Measurements from ENCODE around the gene NRG3.

NRG3 gene

DNA sequence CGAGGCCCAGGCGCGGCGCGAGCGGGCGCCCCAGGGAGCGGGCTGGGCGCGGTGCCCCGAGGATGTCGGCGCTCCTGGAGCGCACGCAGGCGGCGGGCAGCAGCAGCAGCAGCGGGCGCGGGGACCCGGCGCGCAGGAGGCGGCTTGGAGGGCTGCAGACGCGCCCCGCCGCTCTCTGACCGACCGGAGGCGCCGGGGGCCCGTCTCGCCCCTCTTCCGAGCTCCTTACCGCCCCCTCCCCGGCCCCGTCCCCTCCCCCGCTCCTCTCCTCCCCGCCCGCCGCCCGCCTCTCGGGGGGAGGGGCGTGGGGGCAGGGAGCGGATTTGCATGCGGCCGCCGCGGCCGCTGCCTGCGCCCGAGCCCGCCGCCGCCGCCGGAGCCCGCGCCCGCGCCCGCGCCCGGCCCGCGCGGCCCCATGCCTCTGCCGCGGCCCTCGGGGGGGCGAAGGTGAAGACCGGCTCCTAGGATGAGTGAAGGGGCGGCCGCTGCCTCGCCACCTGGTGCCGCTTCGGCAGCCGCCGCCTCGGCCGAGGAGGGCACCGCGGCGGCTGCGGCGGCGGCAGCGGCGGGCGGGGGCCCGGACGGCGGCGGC, at the start of gene NRG3:
Gene NRG3, plus strand, starts transcription at position 320 of the 592 bp plus-strand sequence.
- DNase-seq (ENCODE audit: low spot score) = no peak

DNA sequence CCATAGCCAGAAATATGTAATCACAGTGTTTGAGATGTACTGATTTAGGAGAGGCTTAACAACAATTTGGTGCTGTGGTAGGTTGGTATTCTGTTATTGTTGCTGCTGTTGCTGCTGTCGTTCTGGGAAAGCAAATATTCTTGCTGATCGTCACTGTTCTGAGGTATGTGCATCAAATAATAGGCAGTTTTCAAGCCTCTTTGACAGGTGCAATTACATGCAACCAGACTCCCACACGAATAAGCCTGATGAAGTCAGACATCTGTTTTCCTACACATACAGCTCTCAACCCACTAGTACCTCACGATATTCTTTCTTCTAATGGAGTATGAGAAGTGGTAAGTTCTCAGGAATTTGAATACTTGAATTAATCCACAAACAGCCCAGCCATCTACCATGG, 46.7 kb upstream of the NRG3 start:
- no peak for DNase-seq (ENCODE audit: low spot score)

- no peak for DNase-seq (ENCODE audit: low spot score)
Observed at GRCh38 chr10:81831060-81831459, 43.9 kb upstream of the NRG3 start.

DNA sequence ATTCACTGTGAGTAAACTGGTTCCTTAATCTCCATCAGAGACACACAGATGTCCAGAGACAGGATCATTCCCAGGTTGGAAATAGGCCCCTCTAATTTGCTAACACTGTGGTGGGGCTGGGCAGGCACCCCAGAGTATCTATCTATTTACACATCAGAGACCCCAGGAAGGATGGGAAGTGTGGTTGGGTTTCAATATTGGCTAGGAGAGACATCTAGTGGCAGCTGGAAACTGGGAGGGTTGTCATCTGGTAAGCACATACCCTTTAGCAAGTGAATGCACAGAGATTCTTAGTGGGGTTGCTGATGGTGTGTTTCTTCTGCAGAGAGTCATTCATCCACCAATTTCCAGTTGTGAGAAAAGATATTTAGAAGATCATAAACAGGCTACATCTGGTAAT, 36.0 kb upstream of the NRG3 start:
- DNase-seq (ENCODE audit: low spot score) = no peak

DNA sequence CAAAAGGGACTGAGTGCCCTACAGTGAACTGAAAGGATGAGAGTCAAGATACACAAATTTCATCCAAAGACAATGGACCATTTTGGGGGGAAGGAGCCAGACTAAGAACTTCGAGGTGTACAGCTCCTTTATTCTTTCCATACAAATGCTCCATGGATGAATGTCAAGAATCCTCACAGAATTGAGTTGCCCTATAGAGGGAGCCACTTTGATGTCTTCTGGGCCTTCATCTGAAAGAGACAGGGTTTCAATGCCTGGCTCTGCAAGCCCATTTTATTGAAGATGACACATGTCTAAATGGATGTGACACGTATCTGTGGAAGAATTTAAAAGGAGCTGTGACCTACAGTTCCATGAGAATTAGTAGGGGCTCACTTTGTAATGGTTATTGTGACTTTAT, 32.0 kb upstream of the NRG3 start:
- DNase-seq (ENCODE audit: low spot score) = no peak

DNA sequence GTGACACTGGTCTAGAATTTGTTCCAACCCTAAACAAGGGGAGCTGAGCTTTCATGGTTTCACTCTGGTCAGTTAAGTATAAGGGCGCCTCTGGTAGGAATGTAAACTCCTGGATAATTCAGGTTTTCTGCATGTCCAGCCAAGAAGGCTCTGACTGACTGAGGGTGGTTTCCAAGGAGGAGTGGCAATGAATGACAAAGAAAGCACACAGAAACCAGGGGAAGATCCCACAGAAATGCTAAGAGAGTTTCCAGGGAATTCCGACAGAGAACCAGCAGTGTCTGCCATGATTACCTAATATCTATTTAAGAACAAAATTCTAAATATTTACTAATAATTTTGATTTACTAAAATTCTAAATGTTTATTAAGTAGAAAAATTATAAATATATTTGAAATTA, 27.3 kb upstream of the NRG3 start:
- no peak for DNase-seq (ENCODE audit: low spot score)

GRCh38 chr10:81848514-81848913, 26.5 kb upstream of the NRG3 start:
- DNase-seq (ENCODE audit: low spot score) = no peak

DNA sequence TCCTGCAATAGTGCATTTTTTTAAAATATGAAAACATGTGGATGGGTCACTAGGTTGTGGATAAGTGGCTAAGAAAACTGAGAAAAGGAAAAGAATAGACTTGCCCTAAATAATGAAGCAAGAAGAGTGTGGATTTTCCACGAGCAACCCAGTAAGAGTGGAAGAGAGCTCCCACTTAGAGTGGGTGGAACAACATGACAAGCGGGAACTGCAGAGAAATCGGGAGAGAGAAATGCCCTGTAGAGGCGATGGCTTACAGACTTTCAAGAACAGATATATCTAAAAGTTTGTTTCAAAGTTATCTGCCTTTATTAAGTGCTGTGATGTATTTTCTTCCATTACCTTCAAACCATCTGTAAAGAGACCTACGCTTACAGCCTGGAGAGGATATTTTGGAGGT, 26.1 kb upstream of the NRG3 start:
- no peak for DNase-seq (ENCODE audit: low spot score)

DNA sequence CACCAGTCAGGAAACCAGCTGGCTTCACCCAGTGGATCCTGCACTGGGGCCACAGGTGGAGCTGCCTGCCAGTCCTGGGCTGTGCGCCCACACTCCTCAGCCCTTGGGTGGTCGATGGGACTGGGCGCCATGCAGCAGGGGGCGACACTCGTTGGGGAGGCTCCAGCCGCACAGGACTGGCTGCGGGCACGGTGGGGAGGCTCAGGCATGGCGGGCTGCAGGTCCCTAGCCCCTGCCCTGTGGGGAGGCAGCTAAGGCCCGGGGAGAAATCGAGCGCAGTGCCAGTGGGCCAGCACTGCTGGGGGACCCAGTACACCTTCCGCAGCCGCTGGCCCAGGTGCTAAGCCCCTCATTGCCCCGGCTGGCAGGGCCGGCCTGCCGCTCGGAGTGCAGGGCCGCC, 12.4 kb upstream of the NRG3 start:
- no peak for DNase-seq (ENCODE audit: low spot score)

GRCh38 chr10:81863771-81864170, 11.2 kb upstream of the NRG3 start:
- DNase-seq (ENCODE audit: low spot score) = no peak

DNA sequence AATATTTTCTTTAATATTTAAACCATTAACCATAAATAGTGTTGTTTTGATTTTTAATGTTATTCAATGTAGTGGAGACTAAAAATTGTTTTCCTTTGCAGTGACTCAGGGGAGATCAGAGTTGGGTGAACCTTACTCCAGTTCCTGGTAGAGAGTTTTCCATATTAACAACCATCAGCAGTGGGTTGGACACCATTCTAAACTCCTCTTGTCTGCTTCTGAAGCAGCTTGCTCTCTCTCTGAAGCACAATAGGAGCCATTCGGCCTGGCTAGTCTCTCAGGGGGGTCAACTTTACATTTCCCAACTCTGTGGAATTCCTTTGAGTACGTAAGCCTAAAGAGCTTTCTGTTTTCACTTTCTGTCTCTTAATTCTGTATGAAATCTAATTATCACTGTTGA, 9.4 kb upstream of the NRG3 start:
- DNase-seq (ENCODE audit: low spot score) = no peak

DNA sequence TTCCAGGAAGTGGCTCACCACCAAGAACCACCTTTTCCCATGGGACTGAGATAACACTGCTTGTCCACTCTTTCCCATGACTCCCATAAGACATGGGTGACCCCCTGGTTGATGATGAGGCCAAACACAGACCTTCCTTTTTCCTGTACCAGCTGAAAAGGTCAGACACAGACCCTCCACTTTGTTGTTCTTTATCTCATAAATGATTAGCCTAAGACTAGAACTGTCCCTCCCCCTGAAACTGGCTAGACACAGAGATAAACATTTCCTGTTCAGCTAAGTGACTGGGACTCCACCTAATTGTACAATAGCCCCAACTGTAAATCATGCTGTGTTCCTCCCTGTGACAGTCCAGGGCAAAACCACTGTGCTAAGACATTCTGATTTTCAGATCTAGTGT, 8.2 kb upstream of the NRG3 start:
- peak; percentile 56 for DNase-seq (ENCODE audit: low spot score)

GRCh38 chr10:81870472-81870871, 4.5 kb upstream of the NRG3 start:
- DNase-seq (ENCODE audit: low spot score) = no peak

DNA sequence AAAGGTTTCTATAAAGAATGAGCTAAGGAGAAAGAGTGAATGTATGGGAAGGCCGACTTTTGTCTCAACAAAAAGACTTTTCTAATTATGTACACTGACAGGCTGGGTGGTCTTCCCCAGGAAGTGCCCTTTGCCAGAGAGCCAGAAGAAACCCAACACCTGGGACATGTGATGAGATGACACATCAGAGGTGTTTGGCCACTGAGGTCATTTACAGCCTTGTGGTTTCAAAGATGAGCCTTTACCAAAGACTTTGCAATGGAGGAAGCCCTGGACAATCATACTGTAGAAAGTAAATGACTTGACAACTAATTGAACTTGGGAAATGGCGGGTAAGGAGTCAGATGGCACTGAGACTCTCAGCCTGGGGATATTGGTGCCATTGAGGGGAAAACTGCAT, 3.4 kb upstream of the NRG3 start:
- DNase-seq (ENCODE audit: low spot score) = no peak

DNA sequence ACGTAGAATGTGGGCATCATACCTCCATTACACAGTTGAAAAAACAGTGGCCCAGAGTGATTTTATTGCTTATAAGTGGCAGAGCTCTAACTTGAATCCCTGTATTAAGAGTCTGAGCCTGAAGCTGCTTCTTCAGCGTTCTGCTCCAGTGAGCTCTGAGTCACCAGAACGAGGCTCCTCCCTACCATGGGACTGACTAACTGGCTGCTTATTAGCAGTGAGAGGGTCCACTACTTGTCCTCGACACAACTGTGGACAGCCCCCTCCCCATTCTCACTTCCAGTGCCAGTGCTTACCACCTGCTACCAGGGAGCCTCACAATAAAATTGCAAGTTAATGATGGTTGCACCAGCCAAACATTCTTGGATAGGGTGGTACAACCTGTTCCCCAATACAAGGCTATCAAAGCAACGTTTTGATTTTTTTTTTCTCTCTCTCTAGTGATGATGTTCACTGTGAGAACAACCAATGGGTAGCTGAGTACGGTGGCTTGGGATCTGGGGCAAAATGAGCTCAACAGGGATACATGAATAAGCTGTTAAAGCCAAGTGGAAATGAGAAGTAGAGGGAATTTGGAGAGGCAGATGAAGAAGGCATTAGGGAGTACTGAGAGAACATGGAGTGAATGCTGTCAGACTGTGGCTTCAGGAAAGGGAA, 2.7 kb upstream of the NRG3 start:
- no peak for DNase-seq (ENCODE audit: low spot score)

DNA sequence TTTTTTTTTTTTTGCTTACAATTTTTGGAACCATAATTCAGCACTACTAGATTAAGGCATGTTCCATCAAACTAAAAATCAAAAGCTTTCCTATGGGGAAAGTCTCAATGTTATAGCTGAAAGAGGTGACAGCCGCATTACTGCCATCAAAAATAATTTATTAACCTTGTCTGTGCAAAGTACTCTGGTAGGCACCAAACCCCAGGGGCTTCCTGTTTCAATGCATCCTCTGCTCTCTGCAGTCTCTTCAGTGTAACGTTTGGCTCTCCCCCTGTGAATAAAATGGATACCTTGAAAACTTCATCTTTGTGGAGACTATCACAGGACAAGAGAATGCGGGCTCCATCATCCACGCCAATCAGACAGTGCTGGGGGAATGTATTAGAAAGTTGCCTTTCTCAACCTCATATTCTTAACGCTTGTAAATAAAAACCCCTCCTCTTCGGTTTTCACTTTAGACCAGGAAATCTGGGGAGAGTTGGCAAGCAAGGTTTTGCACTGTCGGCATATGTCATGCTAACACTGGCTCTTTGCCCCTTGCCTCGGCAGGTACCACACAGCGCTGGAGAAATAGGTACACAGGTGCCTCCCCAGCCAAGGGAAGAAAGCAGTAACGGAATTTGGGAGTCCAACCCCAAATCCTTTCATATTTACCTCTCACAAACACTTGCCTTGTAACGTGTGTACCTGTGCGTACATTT, 1.6 kb upstream of the NRG3 start:
- no peak for DNase-seq (ENCODE audit: low spot score)

- no peak for DNase-seq (ENCODE audit: low spot score)
Observed at GRCh38 chr10:81873932-81874816, 820 bp upstream of the NRG3 start.

DNA sequence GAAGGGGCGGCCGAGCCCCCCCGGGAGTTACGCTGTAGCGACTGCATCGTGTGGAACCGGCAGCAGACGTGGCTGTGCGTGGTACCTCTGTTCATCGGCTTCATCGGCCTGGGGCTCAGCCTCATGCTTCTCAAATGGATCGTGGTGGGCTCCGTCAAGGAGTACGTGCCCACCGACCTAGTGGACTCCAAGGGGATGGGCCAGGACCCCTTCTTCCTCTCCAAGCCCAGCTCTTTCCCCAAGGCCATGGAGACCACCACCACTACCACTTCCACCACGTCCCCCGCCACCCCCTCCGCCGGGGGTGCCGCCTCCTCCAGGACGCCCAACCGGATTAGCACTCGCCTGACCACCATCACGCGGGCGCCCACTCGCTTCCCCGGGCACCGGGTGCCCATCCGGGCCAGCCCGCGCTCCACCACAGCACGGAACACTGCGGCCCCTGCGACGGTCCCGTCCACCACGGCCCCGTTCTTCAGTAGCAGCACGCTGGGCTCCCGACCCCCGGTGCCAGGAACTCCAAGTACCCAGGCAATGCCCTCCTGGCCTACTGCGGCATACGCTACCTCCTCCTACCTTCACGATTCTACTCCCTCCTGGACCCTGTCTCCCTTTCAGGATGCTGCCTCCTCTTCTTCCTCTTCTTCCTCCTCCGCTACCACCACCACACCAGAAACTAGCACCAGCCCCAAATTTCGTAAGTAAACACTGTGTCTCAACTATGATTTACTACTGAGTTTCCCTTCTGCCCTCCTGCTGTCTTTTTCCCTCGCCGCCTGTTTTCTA, 666 bp downstream of the NRG3 start:
- no peak for DNase-seq (ENCODE audit: low spot score)

GRCh38 chr10:81876253-81877077, 1.5 kb downstream of the NRG3 start:
- no peak for DNase-seq (ENCODE audit: low spot score)

- DNase-seq (ENCODE audit: low spot score) = no peak
Observed at GRCh38 chr10:81877596-81877995, 2.6 kb downstream of the NRG3 start.

- DNase-seq (ENCODE audit: low spot score) = no peak
Observed at GRCh38 chr10:81882011-81882410, 7.0 kb downstream of the NRG3 start.

Measured in kidney capillary endothelial cell (primary cell).